Daoy (cell line): ENCODE measurements around the gene CCDC8. TPM values are rescaled to one million over a fixed set of nuclear protein-coding genes. Genes with fewer than 3 reads are reported as not detected.

Experiments
- total RNA-seq: library from RNA; depleted of rRNA; stranded (reverse); fragments of >200 nt; shearing (Covaris generic); gene quantifications from 2 replicates; pipeline ENCODE4 v1.2.3, GENCODE V29; 2014; rRNA removed

CCDC8 gene
- total RNA-seq, 1 experiment from 2014 or later, result 9.2 TPM

Other genes with a start within 250 kb of the CCDC8 start
- not detected in 2 replicates for gene IGFL1, start 183.8 kb downstream of the CCDC8 start, total RNA-seq
- not detected in 2 replicates for gene HIF3A, start 116.5 kb downstream of the CCDC8 start, total RNA-seq
- 59.4 and 80.8 TPM in 2 replicates for gene PPP5C, start 66.5 kb downstream of the CCDC8 start, total RNA-seq
- gene PNMA8C, start 15.4 kb upstream of the CCDC8 start, total RNA-seq, result not detected in 2 replicates
- 4.4 and 4.6 TPM in 2 replicates for gene PNMA8A, start 58.0 kb upstream of the CCDC8 start, total RNA-seq
- 0.06 and 0.48 TPM in 2 replicates for gene PNMA8B, start 82.3 kb upstream of the CCDC8 start, total RNA-seq
- 137 and 163 TPM in 2 replicates for gene CALM3, start 187.8 kb upstream of the CCDC8 start, total RNA-seq
- 0.12 and 0.34 TPM in 2 replicates for gene PTGIR, start 211.5 kb upstream of the CCDC8 start, total RNA-seq
- not detected in 2 replicates for gene GNG8, start 222.6 kb upstream of the CCDC8 start, total RNA-seq
- 0.30 and 0.91 TPM in 2 replicates for gene DACT3, start 247.6 kb upstream of the CCDC8 start, total RNA-seq